Fibroblast of mammary gland (primary cell): ENCODE measurements around the gene CDH4.

Source experiments
- DNase-seq: peaks from one replicate; pipeline ENCODE4 v3.0.0-alpha.2; 2010; ENCODE audit warnings: low read depth
- H3K4me3 ChIP-seq: 2 replicates; pipeline ENCODE4 v1.5.1; 2011; ENCODE audit warnings: low read depth, mild to moderate bottlenecking, low read length, moderate library complexity; ENCODE audit not compliant: control insufficient read depth
- CTCF ChIP-seq: conservative IDR thresholded peaks from 2 replicates; pipeline ENCODE4 v1.5.1; 2011; ENCODE audit warnings: low read depth, low read length, inconsistent platforms; ENCODE audit not compliant: control insufficient read depth, insufficient read depth

CDH4 gene

GRCh38 chr20:61930776-61931475 is 678.9 kb downstream of the CDH4 start:
- no peak for DNase-seq
- TF ChIP-seq CTCF = no peak
- H3K4me3 ChIP-seq = no peak overlapping the region

GRCh38 chr20:61931476-61932198 is 679.6 kb downstream of the CDH4 start:
- TF ChIP-seq CTCF = no peak
- DNase-seq = no peak
- H3K4me3 ChIP-seq = no peak overlapping the region

- no peak for DNase-seq
- no peak for TF ChIP-seq CTCF
- H3K4me3 ChIP-seq = no peak overlapping the region
These were observed 680.1 kb downstream of the CDH4 start for GRCh38 chr20:61932199-61932592.

GRCh38 chr20:61932711-61933480 is 680.8 kb downstream of the CDH4 start:
- DNase-seq = no peak
- TF ChIP-seq CTCF = no peak
- H3K4me3 ChIP-seq = no peak overlapping the region

GRCh38 chr20:61933481-61933950 is 681.5 kb downstream of the CDH4 start:
- DNase-seq = no peak
- no peak for TF ChIP-seq CTCF
- no peak overlapping the region for H3K4me3 ChIP-seq

- no peak for TF ChIP-seq CTCF
- no peak for DNase-seq
- H3K4me3 ChIP-seq = no peak overlapping the region
These were observed 682.1 kb downstream of the CDH4 start for GRCh38 chr20:61933951-61934715.
